ENCODE results near the gene TSHZ2.

DNA sequence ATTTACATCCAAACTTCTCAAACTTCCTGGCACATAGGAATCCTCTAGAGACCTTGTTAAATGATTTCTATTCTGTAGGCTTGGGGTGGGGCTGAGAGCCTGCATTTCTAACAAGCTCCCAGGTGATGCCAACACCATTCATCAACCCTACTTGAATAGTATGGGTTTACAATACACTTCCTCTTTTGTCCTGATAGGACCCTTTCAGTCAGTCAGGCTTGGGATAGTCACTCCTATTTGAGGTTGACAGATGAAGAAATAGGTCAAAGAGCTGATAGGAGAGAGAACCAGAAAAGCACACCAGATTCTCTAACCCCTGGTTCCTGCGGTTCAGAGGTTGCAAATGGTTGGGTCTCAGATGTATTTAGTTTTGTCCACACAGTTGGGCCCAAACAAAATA, 273.4 kb downstream of the TSHZ2 start:
- TF ChIP-seq EGR1 (IDR thresholded peaks at IDR 0.05) (no peak), EP300 (IDR thresholded peaks at IDR 0.05; ENCODE audit: borderline replicate concordance) (no peak), REST (IDR thresholded peaks at IDR 0.05; ENCODE audit: low read depth) (no peak), YY1 (IDR thresholded peaks at IDR 0.05; ENCODE audit: low read depth) (no peak), MAX (IDR thresholded peaks at IDR 0.05) (no peak), TAF1 (IDR thresholded peaks at IDR 0.05; ENCODE audit: low read depth) (no peak), RAD21 (IDR thresholded peaks at IDR 0.05; ENCODE audit: low read depth) (no peak), CEBPB (IDR thresholded peaks at IDR 0.05) (no peak)

Measured in Ishikawa (cell line).